ENCODE results near the gene COL4A6.

- TF ChIP-seq CTCF (IDR thresholded peaks at IDR 0.05 in 8 of 11, conservative IDR thresholded peaks at IDR 0.05 in 3 of 11) = no peak
- no peak for TF ChIP-seq POLR2A (IDR thresholded peaks at IDR 0.05)
- no peak for TF ChIP-seq POLR2AphosphoS5 (IDR thresholded peaks at IDR 0.05)
Measured at GRCh38 chrX:108439426-108439942, 1.3 kb upstream of the COL4A6 start, which contains the start of gene COL4A5.
